ENCODE measurements around the gene P2RY2.
A peak's percentile ranks its signal among the peaks of the same experiment; 100 is the strongest.
"Not testable (repeated sequence)": the region's sequence is repeated elsewhere in the genome, so short reads cannot be mapped to it uniquely, and the experiment has no call there.

The P2RY2 gene

GRCh38 chr11:73229321-73229895, 11.3 kb downstream of the P2RY2 start:
- DNase-seq: no peak

- DNase-seq: no peak
Measured at GRCh38 chr11:73229896-73230875, 12.1 kb downstream of the P2RY2 start.

DNA sequence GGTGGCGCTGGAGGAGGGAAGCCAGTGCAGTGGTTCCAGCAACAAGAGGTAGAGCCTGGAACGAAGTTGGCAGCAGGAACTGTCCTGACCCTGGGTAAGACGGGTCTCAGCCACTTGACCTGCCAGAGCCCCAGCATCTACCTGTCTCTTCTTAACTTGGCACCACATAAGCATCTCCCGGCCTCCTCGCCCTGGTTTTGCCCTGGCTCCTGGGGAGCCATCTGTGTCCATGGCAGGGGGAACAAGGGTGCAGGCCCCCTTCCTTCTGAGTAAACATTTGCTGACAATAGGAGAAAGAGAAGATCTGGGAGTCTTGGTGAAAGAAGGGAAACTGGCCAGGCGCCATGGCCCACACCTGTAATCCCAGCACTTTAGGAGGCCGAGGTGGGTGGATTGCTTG, 12.8 kb downstream of the P2RY2 start:
- no peak for DNase-seq

GRCh38 chr11:73232487-73232886, 14.4 kb downstream of the P2RY2 start:
- not testable (repeated sequence) for DNase-seq

- no peak for DNase-seq
Measured at GRCh38 chr11:73233211-73233610, 15.1 kb downstream of the P2RY2 start.

DNA sequence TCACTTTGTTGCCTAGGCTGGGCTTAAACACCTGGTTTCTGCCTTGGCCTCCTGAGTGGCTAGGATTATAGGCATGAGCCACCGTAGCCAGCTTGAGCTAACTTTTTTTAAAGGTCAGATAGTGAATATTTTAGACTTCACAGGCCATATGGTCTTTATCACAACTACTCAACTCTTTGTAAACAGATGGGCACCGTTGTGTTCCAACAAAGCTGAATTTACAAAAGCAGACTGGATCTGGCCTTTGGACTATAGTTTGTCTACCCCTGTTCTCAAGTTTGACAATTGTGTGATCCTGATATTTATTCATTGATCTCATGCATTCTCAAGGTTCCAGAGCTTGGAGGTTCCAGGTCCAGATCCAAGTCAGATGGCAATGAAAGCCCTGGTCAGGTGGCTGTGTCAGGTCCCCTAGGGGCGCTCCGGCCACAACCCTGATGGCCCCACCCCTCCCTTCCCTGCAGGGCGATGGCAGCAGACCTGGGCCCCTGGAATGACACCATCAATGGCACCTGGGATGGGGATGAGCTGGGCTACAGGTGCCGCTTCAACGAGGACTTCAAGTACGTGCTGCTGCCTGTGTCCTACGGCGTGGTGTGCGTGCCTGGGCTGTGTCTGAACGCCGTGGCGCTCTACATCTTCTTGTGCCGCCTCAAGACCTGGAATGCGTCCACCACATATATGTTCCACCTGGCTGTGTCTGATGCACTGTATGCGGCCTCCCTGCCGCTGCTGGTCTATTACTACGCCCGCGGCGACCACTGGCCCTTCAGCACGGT, 15.8 kb downstream of the P2RY2 start:
- DNase-seq: no peak

DNA sequence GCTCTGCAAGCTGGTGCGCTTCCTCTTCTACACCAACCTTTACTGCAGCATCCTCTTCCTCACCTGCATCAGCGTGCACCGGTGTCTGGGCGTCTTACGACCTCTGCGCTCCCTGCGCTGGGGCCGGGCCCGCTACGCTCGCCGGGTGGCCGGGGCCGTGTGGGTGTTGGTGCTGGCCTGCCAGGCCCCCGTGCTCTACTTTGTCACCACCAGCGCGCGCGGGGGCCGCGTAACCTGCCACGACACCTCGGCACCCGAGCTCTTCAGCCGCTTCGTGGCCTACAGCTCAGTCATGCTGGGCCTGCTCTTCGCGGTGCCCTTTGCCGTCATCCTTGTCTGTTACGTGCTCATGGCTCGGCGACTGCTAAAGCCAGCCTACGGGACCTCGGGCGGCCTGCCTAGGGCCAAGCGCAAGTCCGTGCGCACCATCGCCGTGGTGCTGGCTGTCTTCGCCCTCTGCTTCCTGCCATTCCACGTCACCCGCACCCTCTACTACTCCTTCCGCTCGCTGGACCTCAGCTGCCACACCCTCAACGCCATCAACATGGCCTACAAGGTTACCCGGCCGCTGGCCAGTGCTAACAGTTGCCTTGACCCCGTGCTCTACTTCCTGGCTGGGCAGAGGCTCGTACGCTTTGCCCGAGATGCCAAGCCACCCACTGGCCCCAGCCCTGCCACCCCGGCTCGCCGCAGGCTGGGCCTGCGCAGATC, 16.5 kb downstream of the P2RY2 start:
- DNase-seq: no peak

DNA sequence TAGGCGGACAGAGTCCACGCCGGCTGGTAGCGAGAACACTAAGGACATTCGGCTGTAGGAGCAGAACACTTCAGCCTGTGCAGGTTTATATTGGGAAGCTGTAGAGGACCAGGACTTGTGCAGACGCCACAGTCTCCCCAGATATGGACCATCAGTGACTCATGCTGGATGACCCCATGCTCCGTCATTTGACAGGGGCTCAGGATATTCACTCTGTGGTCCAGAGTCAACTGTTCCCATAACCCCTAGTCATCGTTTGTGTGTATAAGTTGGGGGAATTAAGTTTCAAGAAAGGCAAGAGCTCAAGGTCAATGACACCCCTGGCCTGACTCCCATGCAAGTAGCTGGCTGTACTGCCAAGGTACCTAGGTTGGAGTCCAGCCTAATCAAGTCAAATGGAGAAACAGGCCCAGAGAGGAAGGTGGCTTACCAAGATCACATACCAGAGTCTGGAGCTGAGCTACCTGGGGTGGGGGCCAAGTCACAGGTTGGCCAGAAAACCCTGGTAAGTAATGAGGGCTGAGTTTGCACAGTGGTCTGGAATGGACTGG, 17.2 kb downstream of the P2RY2 start:
- no peak for DNase-seq

- DNase-seq: no peak
Measured at GRCh38 chr11:73236205-73236765, 18.2 kb downstream of the P2RY2 start.

GRCh38 chr11:73236854-73237253, 18.8 kb downstream of the P2RY2 start:
- DNase-seq: no peak

GRCh38 chr11:73237471-73238290, 19.6 kb downstream of the P2RY2 start:
- DNase-seq: no peak

- DNase-seq: no peak
Measured at GRCh38 chr11:73239111-73239521, 21.0 kb downstream of the P2RY2 start.

DNA sequence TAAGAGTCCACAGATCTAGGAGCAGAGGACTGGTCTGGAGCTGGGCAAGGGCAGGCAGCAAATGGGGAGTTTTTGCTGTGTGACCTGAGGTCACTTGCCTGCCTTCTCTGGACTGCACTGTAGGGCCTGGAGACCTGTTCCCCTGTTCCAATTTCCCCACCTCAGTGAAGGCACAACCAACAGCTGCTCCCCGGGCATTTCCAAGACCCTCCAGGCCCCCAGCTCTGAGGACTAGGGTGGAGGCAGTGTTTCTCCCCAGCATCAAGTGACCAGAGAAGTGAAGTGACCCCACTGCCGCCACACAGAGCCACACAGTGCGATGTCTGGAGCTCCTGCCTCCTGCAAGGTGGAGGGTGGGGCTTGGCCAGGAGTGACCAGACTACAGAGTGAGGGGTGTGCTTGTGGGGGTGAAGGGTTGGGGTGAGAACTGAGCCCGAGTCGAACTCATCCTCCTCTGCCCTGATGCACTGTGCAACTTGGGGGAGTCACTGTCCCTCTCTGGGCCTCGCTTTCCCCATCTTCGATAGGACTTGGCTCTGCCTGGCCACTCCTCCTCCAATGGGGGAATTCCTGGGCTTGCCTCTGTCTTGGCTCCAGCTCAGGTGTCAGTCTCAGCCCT, 21.6 kb downstream of the P2RY2 start:
- DNase-seq: no peak

GRCh38 chr11:73240190-73240781, 22.2 kb downstream of the P2RY2 start:
- no peak for DNase-seq

DNA sequence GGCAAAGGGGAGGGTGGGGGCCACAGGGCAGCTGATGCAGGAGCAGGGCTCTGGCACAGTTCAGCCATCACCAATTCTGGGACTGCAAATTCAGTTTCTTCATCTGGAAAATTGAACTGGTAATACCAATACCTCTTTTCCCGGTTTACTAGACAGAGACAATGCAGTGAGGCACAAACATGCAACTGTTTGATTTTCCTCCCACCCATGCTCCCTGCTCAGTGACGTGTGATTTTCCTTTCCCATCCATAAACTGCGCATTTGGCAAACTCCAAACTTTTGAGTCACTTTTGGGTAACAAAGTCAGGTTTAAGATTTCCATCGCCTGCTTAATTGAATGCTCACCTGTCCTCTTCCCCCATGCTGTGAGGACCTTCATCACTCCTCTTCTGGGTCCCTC, 23.2 kb downstream of the P2RY2 start:
- no peak for DNase-seq

- DNase-seq: peak; percentile 44
Measured at GRCh38 chr11:73242251-73243092, 24.4 kb downstream of the P2RY2 start.

DNA sequence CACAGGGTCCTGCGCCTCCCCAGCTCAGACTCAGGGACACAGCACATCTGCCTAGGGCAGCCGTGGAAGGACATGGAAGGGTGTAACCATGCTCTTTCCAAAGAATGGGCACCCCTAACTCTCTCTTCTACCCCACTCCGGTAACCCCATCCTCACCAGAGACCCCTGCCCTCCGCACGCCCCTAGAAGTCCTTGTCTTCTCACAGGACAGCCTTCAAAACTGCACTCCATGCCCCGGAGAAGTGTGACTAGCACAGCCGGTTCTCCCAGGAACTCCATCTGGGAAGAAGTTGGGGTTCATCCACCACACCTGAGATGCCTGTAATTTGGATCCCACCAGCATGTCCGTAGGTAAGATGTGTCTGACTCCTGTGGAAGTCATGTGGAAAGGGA, 25.0 kb downstream of the P2RY2 start:
- DNase-seq: no peak

GRCh38 chr11:73244589-73245240, 26.6 kb downstream of the P2RY2 start:
- no peak for DNase-seq

DNA sequence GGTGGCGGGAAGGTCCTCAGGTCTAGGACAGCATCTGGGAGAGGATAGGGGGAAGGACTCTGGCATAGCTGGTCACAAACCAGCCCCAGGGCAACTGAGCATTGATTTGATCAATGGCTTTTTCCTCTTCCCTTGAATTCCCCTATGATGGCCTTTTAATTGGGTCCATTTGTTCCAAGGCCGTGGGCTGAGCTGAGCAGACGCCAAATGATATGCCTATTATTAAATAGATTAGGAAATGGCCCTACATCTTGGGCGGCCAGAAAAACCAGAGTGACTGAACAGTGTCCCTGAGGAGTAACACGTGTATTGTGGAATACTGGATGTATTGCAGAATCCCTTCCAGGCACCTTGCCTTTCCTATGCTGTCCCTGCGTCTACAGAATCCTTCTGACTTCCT, 27.4 kb downstream of the P2RY2 start:
- no peak for DNase-seq
